Activated naive CD4-positive, alpha-beta T cell treated with anti-CD3 and anti-CD28 coated beads, Interleukin-2, amount 50 U/mL, for 16 hours (primary cell): Measurements from ENCODE around the gene NUBPL.
"Not testable (repeated sequence)": the region's sequence is repeated elsewhere in the genome, so short reads cannot be mapped to it uniquely, and the experiment has no call there.

Source experiments
- DNase-seq: peaks from one replicate; pipeline ENCODE4 v3.0.0-alpha.2; 2020

Gene NUBPL

GRCh38 chr14:31749275-31749674 lies 188.1 kb downstream of the NUBPL start:
- no peak for DNase-seq

GRCh38 chr14:31751047-31751446 lies 189.8 kb downstream of the NUBPL start:
- DNase-seq = not testable (repeated sequence)

- DNase-seq = no peak
These were observed 191.9 kb downstream of the NUBPL start for GRCh38 chr14:31752867-31753661.

GRCh38 chr14:31758941-31759340 lies 197.7 kb downstream of the NUBPL start:
- DNase-seq = no peak

- DNase-seq = no peak
These were observed 199.1 kb downstream of the NUBPL start for GRCh38 chr14:31760277-31760676.

- DNase-seq = no peak
These were observed 200.1 kb downstream of the NUBPL start for GRCh38 chr14:31761325-31761724.

- no peak for DNase-seq
These were observed 201.8 kb downstream of the NUBPL start for GRCh38 chr14:31763041-31763440.

- no peak for DNase-seq
These were observed 205.2 kb downstream of the NUBPL start for GRCh38 chr14:31766315-31766892.

GRCh38 chr14:31768355-31768754 lies 207.2 kb downstream of the NUBPL start:
- no peak for DNase-seq

GRCh38 chr14:31770271-31770670 lies 209.1 kb downstream of the NUBPL start:
- DNase-seq = no peak

GRCh38 chr14:31774567-31774966 lies 213.4 kb downstream of the NUBPL start:
- no peak for DNase-seq

- DNase-seq = no peak
These were observed 216.1 kb downstream of the NUBPL start for GRCh38 chr14:31777312-31777711.

- no peak for DNase-seq
These were observed 220.4 kb downstream of the NUBPL start for GRCh38 chr14:31781578-31781977.

- no peak for DNase-seq
These were observed 224.4 kb downstream of the NUBPL start for GRCh38 chr14:31785574-31785973.

GRCh38 chr14:31787377-31787776 lies 226.2 kb downstream of the NUBPL start:
- DNase-seq = no peak

GRCh38 chr14:31788340-31788739 lies 227.1 kb downstream of the NUBPL start:
- no peak for DNase-seq

GRCh38 chr14:31792726-31793125 lies 231.5 kb downstream of the NUBPL start:
- no peak for DNase-seq

- DNase-seq = not testable (repeated sequence)
These were observed 236.7 kb downstream of the NUBPL start for GRCh38 chr14:31797946-31798345.

GRCh38 chr14:31802838-31803237 lies 241.6 kb downstream of the NUBPL start:
- no peak for DNase-seq

- DNase-seq = no peak
These were observed 245.0 kb downstream of the NUBPL start for GRCh38 chr14:31806249-31806648.

- DNase-seq = not testable (repeated sequence)
These were observed 250.8 kb downstream of the NUBPL start for GRCh38 chr14:31811693-31812628.

GRCh38 chr14:31813724-31814490 lies 252.7 kb downstream of the NUBPL start:
- not testable (repeated sequence) for DNase-seq

- DNase-seq = no peak
These were observed 258.1 kb downstream of the NUBPL start for GRCh38 chr14:31819281-31819680.
